Caki2 (cell line): Measurements from ENCODE around the gene IGFBP6. TPM values are rescaled to one million over a fixed set of nuclear protein-coding genes. Genes with fewer than 3 reads are reported as not detected.

ENCODE experiments used
- DNase-seq: peaks from one replicate; pipeline ENCODE4 v3.0.0-alpha.2; 2015; ENCODE audit warnings: low read depth
- in situ Hi-C: cut with HindIII; loops from 2 replicates; pipeline ENCODE4 v1.10.0; 2016; ENCODE audit warnings: low sequenced_read_pairs, low pct_unique_long_range_greater_than_20kb, mixed read lengths
- total RNA-seq: library from RNA; depleted of rRNA; stranded (reverse); fragments of >200 nt; shearing (Covaris generic); gene quantifications from 2 replicates; pipeline ENCODE4 v1.2.3, GENCODE V29; 2014; ENCODE audit warnings: low replicate concordance; rRNA removed

Gene IGFBP6
- total RNA-seq, 1 experiment from 2014 or later = 265 TPM

DNA sequence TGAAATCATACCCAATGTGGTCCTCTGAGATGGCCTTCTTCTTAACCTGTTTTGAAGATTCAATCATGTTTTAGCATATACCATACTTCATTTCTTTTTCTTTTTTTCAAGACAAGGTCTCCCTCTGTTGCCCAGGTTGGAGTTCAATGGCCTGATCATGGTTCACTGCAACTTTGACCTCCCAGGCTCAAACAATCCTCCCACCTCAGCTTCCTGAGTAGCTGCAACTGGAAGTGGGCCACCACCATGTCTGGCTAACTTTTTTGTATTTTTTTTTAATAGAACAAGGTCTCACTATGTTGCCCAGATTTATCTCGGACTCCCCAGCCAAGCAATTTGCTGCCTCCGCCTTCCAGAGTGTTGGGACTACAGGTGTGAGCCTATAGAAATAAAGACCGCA, 36.3 kb downstream of the IGFBP6 start:
- in situ Hi-C loops = loop anchor here (10.0 kb wide), 1 partner anchor 61 kb away; no protein-coding TSS in a partner anchor
- no peak for DNase-seq

DNA sequence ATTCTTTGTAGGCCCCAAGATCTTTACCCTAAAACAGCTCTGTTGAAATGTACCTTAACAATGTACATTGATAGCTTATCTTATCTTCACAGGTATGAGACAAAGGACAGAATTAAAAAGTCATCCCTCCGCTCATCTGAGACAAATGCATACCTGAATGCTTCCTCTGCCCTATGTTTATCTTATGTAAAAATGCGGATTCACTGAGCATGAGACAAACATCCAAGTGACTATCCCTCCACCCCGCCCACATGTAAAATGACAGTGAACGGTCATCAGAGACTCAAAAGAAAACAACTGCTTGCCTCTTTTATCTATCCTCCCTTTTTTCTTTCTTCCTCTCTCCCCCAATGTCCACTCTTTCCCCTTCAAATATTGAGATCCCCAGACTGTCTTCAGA, 45.9 kb downstream of the IGFBP6 start:
- DNase-seq = no peak
- in situ Hi-C loops = no loop called here

DNA sequence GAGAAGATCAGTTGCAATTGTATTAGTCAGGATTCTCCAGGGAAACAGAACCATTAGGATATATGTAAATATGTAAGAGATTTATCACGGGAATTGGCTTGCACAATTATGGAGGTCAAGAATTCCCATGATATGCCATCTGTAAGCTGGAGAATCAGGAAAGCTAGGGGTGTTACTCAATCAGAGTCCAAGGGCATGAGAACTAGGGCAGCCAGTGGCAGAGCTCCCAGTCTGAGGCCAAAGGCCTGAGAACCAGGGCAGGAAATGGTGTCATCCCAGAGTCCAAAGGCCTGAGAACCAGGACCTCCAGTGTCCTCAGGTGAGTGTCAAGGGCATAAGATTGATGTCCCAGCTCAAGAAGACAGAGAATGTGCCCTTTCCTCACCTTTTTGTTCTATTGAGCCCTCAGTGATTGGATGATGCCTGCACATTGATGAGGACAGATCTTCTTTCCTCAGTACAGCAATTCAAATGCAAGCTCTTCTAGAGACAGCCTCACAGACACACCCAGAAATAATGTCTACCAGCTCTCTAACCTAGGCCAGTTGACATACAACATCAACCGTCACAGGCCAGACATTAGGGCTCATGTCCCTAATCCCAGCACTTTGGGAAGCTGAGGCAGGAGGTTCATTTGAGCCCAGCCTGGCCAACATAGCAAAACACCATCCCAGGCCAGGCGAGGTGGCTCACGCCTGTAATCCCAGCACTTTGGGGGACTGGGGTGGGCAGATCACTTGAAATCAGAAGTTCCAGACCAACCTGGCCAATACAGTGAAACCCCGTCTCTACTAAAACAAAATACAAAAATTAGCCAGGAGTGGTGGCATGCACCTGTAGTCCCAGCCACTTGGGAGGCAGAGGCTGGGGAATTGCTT, 48.2 kb downstream of the IGFBP6 start:
- in situ Hi-C loops = no loop called here
- no peak for DNase-seq

DNA sequence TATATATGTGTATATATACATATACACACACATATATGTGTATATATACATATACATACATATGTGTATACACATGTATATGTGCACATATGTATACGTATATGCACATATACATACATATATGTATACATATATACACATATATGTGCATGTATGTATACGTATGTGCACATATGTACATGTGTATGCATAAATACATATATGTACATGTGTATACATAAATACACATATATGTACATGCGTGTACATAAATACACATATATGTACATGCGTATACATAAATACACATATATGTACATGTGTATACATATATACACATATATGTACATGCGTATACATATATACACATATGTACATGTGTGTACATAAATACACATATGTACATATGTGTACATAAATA, 49.7 kb downstream of the IGFBP6 start:
- in situ Hi-C loops = no loop called here
- DNase-seq = no peak

DNA sequence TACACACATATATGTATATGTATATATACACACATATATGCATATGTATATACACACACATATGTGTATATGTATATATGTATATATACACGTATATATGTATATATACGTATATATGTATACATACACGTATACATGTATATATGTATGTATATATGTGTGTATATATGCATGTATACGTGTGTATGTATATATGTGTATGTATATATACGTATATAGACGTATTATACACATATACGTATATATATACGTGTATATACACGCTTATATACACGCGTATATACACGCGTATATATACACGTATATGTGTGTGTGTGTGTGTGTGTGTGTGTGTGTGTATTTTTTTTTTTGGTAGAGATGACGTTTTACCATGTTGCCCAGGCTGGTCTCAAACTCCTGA, 50.2 kb downstream of the IGFBP6 start:
- DNase-seq = no peak
- in situ Hi-C loops = no loop called here

DNA sequence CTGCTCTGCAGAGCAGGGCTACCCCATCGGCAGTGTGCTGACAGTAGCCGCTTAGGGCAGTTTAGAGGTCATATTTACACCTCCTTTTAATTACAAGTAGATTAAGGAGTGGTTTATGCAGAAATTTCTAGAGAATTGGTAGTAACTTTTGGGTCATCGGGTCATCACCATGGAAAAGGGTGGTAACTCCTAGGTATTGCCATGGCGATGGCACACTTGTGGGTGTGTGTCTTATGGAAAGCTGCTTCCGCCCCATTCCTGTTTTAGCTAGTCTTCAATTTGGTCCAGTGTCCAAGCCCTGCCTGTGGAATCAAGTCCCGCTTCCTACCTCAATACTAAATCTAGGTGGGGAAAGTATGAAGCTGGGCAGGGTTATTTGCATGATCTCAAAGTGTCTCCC, 53.6 kb downstream of the IGFBP6 start:
- no peak for DNase-seq
- in situ Hi-C loops = no loop called here

Other genes starting within 250 kb of the IGFBP6 start
- not detected in 2 replicates for gene KRT78, start 248.7 kb upstream of the IGFBP6 start, total RNA-seq
- 1,565 and 1,569 TPM in 2 replicates for gene KRT8, start 192.6 kb upstream of the IGFBP6 start, total RNA-seq
- gene KRT18, start 148.5 kb upstream of the IGFBP6 start, total RNA-seq = 205 and 247 TPM in 2 replicates
- gene EIF4B, start 91.2 kb upstream of the IGFBP6 start, total RNA-seq = 834 and 874 TPM in 2 replicates
- 5.1 and 5.6 TPM in 2 replicates for gene TNS2, start 47.6 kb upstream of the IGFBP6 start, total RNA-seq
- gene SPRYD3, start 18.3 kb upstream of the IGFBP6 start, total RNA-seq = 35.2 and 48.2 TPM in 2 replicates
- gene SOAT2, start 5.8 kb downstream of the IGFBP6 start, total RNA-seq = not detected in 2 replicates
- 6.2 and 6.8 TPM in 2 replicates for gene ZNF740, start 83.1 kb downstream of the IGFBP6 start, total RNA-seq
- gene CSAD, start 83.3 kb downstream of the IGFBP6 start, total RNA-seq = 2.5 and 3.6 TPM in 2 replicates
- gene ITGB7, start 109.6 kb downstream of the IGFBP6 start, total RNA-seq = 26.4 and 38.6 TPM in 2 replicates
- 25.2 and 28.6 TPM in 2 replicates for gene RARG, start 134.5 kb downstream of the IGFBP6 start, total RNA-seq
- gene ESPL1, start 170.6 kb downstream of the IGFBP6 start, total RNA-seq = 24.6 and 36.2 TPM in 2 replicates
- 537 and 754 TPM in 2 replicates for gene PFDN5, start 197.9 kb downstream of the IGFBP6 start, total RNA-seq
- gene MYG1, start 202.0 kb downstream of the IGFBP6 start, total RNA-seq = 88.8 and 89.8 TPM in 2 replicates
- gene AAAS, start 223.9 kb downstream of the IGFBP6 start, total RNA-seq = 112 and 154 TPM in 2 replicates
- not detected in 2 replicates for gene SP7, start 238.7 kb downstream of the IGFBP6 start, total RNA-seq